ENCODE data around the gene MYBPC3.
A peak's percentile ranks its signal among the peaks of the same experiment; 100 is the strongest.
"Not testable (repeated sequence)": the region's sequence is repeated elsewhere in the genome, so short reads cannot be mapped to it uniquely, and the experiment has no call there.

MYBPC3 gene

DNA sequence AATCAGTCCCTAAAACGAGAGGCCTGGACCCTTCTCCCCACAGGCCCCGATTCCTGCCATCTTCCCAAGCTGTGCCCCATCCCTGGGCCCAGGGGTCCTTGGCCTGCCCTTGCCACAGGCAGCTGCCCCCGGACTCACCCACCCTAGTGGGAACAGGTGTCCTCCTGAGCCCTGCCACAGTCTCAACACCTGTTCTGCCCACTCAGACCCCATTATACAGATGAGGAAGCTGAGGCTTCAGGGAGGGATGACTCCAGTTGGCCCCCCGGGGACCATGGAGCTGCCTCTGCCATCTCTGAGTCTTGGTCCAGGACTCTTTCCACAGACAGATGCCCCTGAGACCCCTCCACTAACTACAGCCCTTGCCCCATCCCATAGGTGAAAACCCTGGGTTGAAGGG is 15.9 kb downstream of the MYBPC3 start:
- no peak for DNase-seq

DNA sequence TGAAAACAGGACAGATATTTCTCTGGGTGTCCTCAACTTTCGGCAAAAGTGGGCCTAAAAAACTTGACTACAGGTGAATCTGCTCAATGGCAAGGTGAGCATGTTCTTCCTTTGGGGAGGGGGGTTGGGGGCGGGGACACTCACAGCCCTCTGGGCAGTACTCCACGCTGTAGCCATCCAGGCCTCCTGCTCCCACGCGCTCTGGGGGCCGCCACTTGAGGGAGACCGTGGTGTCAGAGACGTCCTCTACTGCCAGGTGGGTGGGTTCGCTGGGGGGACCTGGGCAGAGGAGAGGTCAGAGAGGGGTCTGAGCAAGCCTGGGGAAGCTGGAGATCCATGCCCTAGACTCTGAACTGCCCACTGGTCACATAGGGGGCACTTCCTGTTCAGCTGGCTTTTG is 16.8 kb downstream of the MYBPC3 start:
- DNase-seq: no peak

DNA sequence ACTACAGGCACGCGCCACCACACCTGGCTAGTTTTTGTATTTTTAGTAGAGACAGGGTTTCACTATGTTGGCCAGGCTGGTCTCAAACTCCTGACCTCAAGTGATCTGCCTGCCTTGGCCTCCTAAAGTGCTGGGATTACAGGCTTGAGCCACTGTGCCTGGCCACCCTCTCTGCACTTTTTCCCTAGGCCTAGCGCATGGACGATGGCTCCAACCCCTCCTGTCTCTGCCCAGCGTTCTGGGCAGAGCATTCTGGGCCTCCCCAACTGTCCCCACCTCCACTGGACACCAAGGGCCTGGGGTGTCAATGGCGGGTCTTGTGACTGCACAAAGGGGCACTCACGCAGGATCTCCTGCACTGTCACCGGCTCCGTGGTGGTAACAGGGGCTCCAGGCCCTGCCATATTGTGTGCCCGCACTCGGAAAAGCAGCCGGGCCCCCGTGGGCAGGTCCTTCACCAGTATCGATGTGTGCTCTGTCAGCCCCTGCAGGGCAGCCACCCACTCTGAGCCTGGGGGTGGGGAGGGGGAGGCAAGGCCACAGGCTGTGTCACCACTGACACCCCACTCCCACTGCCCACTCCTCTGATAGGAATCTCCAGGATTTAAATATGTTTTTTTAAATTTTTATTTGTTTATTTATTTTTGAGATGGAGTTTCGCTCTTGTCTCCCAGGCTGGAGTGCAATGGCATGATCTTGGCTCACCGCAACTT is 17.6 kb downstream of the MYBPC3 start:
- not testable (repeated sequence) for DNase-seq

DNA sequence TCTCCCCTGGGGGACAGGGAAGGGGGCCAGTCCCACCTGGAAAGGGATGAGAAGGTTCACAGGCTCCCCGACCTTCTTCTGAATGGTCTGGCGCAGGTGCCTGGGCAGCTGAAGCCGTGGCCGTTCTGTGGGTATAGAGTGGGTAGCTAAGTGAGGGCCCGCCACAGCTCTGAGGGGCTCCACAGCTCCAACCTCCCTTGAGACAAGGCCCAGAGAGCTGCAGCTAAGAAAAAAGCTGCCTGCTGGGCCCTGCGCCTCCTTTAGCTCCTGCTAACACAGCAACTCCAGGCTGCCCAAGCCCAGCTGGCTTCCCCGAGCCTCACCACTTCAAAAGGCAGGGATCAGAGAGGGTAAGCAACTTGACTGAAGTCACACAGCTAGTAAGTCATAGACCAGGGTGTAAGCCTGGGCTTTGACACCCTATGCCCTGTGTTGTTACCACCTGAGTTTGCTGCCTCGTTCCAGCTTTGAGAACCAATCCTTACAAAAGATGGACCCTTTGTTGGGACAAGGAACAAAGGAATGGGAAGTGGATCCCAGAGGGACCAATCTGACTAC is 18.5 kb downstream of the MYBPC3 start:
- no peak for DNase-seq

DNA sequence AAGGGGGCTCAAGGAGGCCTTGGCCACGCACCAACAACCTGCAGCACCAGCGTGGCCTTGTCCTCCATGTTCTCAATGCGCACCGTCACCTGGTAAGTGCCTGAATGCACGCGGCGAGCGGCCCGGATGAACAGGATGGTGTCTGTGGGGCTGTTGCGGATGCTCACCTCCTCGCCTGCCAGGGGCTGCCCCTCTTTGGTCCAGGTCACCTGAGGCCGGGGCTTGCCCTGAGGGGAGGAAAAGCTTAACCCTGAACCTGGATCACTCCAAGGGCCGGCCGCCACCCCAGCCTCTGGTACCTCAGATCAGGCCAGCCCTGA is 19.0 kb downstream of the MYBPC3 start:
- DNase-seq: no peak

DNA sequence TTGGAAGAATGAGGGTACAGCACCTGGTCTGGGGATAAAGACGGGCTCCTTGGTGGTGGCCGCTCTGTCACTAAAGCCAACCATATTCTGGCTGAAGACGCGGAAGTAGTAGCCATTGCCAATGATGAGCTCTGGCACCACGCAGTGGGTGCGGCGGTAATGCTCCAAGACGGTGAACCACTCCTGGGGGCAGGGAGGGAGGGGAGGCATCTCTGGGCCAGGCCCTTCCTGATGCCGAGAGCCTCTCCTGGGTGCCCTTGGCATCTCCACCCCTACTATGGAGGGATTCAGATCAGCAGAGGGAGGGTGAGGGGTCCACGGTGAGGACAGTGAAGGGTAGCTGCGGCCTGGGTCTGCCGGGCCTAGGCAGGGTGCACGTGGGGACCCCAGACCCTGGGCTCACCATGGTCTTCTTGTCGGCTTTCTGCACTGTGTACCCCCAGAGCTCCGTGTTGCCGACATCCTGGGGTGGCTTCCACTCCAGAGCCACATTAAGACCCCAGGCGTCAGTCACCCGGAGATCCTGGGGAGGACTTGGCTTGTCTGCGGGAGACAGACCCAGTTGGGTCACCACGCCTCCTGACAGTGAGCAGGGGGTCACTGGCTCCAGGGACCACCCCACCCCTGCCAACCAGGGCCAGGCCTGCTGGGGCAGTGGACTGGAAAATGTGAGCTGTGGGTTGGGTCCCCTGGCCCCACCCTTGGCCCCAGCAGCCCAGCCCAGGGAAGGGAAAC is 19.5 kb downstream of the MYBPC3 start:
- no peak for DNase-seq

DNA sequence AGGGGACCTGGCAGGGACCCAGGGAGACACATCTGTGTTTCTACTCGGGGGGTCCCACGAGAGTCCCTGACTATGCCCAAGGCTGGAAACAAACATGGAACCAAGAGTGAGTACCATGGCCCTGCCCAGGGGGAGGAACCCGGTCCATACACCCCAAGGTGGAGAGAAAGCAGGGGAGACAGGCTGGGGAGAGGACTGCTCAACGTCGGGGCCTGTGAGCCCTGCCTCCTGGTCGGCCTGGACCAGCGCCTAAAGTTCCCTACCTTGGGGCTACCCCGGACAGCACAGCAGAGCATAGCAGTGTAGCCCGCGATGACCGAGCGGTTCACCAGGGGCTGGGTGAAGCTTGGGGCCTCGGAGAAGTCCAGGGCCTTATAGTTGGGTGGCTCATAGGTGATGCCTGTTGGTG is 20.2 kb downstream of the MYBPC3 start:
- no peak for DNase-seq

DNA sequence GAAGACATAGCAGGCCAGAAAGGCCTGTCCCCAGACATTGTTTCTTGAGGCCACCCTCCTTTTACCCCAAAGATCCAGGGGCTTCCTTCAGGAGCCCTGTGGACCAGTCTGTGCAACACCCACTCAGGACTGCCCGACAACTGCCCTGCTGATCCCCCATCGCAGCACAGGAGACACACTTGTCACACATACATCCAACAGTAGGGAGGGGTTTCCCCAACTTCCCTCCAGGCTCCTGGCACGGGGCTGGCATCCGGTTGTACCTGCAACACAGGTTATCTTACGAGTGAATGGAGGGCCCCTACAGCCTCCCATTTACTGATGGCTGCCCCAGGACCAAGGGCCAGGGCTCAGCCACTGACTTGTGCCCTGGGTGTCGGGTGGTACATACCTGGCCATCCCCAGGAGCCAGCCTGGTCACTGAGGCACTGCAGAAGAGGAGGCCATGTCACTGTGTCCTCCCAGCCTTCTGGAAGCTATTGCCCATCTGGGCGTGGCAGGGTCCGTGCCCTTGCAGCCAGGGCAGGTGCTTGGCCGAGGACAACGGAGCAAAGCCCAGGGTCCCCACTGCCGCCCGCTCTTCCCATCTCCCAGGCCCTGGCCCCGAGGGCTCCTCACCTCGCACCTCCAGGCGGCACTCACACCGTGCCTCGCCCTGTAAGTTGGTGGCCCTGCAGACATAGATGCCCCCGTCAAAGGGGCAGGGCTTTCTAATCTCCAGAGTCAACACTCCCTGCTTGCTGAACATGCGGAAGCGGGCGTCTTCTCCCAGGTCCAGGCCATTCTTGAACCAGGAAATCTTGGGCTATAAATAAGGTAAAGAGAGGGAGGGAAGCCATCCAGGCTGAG is 20.8 kb downstream of the MYBPC3 start:
- DNase-seq: no peak

DNA sequence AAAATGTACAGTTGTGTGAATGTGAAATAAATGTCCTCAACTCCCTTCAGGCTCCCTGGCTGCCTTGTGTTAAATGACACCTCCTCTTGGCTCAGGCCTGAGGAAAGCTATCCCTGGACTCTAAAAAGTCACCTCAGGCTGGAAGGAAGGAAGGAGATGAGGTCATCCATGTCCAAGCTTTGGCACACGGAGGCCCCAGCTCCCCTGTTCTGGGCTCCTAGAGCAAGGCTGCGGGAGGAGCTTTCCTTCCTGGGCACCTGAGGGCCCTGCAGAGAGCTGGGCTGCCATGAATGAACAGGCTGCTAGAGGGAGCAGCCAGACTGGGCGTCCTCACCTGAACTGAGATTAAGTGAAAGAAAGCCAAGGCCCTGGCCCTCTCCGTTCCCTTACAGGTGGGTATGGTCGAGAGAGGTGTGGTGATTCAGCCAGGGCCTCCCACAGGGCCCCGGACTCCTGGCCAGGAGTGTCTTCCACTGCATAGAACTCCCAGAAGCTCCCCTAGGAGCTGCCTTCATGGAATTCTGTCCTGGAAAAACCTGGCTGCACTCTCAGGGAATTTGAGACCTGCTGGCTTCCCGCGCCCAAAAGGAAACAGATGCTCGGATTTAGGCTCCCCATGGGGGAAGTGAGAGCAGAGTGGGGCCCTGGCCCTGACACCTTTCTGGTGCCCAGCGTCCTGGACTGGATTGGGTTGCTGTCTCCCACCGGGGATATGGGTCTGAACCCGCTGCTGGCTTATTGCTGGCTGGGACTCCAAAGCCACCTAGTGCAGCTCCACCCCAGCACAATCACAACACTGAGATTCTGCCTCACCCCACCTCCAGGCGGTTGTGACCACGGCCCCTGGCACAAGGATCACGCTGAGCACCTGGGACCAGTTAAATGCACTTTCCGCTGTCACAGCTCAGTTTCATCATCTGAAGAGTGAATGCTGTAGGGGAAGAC is 22.2 kb downstream of the MYBPC3 start:
- no peak for DNase-seq

DNA sequence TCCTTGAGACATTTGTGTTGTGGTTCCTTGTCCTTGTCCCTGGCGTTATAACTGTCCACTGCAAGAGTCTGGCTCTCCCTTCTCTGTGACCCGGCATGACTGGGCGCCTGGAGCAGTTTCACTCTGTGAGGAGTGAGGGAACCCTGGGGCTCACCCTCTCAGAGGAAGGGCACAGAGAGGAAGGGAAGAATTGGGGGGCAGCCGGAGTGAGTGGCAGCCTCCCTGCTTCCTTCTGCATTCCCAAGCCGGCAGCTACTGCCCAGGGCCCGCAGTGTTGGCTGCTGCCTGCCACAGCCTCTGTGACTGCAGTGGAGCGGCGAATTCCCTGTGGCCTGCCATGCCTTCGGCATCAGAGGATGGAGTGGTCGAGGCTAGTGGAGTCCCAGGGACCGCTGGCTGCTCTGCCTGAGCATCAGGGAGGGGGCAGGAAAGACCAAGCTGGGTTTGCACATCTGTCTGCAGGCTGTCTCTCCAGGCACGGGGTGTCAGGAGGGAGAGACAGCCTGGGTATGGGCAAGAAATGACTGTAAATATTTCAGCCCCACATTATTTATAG is 23.0 kb downstream of the MYBPC3 start:
- no peak for DNase-seq

DNA sequence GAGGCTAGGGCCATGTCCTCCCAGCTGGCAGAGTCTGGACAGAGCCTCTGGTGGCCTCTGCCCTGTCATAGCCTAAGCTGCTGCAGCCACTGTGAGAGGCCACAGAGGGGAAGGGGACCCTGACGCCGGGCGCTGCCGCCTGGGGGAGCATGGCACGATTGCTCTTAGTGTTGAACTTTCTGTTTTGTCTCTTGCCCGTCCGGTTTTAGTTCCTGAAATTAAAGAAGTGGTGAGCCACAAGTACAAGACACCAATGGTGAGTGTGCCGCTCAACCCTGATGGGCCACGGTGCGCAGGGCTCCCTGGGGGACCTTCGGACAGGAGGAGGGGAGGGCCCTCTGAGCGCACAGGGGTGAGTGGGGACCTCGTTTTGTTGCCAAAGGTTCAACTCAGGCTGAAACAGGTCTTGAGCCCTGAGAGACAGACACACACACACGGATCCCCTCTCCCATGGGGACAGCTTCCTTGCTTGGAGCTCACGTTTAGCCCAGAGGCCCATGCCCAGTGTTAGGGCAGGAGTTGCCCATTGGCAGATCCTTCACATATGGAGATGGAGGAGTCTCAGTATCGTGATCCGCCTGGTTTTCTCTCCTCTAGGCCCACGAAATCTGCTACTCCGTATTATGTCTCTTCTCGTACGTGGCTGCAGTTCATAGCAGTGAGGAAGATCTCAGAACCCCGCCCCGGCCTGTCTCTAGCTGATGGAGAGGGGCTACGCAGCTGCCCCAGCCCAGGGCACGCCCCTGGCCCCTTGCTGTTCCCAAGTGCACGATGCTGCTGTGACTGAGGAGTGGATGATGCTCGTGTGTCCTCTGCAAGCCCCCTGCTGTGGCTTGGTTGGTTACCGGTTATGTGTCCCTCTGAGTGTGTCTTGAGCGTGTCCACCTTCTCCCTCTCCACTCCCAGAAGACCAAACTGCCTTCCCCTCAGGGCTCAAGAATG is 23.8 kb downstream of the MYBPC3 start:
- DNase-seq: peak in 1 of 2 donors; percentile 19

DNA sequence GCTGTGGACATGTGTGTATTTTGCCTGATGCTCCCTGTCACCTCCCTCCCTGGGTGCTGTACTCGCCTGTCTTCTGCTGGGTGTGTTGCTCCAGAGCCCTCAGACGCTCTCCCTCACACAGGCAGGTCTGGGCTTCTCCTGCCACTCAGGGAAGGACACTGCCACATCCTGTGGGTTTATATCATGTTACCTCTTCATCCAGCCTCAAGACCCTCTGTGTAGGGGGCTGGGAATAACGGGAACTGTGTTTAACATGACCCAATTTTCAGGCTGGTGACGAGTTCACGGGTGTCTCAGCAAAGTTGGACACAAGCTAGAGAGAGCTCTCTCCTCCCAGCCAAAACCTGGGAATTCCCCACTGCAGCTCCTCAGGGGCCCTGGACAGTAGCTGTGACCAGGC is 24.6 kb downstream of the MYBPC3 start:
- no peak for DNase-seq

DNA sequence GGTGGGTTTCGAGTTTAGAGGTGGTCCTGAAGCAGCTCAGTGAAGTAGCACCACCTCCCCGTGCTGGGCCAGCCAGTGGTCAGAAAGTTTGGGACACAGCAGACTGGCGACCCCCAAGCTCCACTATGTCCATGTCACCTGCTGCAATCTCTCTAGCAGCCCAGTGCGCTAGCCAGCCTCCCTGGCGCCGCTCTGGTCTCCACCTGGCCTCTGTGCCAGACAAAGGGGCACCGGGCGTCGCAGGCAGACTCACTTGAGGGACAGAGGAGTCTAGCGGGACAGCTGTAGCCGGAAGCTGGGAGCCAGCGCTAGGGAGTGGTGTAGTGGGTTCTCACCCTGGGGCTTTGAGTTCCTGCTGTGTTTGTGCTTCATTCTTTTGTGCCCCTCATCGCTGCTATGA is 25.5 kb downstream of the MYBPC3 start:
- DNase-seq: no peak

DNA sequence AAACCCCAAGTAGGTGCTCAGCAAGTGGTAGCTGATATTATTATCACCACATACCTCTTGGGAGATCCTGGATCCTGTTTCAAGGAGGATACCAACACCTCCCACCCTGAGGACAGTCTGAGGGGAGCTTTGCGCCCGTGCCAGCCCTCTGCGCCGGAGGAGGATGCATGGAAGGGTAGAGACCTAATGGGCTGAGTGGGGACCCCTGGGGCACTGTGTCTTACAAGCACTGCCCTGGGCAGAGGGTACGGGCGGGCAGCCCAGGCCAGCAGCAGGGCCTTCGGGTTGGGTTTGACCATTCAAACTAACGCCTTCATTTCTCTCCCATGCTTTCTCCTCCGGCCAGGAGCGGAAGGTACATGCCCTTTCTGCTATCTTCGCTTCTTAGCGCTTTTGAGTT is 26.3 kb downstream of the MYBPC3 start:
- no peak for DNase-seq

DNA sequence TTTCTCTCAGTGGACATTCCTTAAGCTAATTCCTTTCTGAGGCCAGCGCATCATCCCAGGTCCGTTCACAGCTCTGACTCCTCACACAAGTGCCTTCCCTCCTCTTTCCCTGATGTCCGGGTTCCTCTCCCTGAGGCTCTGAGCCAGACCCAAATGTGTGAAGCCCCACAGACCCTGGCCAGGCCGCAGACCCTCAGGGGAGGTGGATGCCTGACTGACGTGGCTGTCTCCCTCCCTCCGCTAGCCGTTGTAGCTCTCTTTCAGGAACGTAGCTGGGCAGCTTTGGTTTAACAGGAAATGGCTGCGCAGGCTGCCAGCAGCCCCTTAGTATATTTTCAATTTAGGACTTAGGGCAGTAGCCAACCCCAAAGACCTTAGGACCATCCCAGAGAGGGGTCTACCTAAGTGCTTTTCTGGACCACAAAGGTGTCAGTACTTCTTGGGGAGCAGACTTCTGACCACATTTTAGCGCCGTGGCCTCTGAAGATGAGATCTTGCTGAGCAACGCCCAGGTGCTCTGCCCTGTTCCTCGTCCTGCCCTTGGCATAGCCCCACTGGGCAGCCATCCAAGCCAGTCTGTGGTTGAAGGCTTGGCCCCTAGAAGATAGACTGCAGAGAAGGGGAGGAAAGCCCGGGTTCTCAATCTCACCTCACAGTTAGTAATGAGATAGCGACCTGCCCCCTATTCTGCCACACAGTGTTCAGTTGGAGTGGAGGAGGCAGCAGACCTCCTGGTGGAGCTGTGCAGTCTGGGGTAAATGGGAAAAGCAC is 27.0 kb downstream of the MYBPC3 start:
- DNase-seq: no peak

DNA sequence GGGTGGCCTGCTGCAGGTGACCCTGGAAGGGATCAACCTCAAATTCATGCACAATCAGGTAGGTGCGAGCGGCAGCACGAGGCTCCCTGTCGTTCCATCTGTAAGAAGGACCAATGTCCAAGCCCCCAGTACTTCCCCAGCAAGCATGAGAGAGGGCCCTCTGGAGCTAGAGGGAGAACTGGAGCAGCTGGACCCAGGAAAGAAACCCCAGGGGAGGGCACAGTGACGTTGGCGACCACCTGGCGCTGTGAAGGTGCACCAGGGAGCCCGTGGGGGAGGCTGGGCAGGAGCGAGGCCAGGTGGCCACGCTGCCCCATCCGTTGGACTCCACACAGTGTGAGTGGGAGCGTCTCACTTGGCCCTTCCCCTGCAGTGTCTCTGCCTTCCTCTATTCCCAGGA is 28.0 kb downstream of the MYBPC3 start:
- DNase-seq: no peak

DNA sequence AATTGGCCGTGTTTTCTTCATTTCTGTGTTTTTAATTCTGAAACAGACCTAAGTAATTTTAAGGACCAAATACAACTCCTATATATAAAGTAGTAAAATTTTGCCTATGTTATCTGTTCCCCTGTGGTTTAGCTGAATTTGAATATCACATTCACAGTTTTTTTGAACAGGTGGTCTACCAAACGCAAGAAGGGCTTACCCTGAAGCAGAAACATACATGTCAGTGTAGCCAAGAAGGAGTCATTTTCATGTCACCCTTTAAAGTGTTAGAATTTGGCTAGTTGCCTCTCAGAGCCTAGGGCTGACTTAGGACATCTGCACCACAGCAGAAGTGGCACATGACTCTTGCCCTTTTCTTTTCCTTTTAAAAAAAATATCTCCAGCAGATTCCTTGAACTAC is 34.3 kb downstream of the MYBPC3 start:
- DNase-seq: no peak

DNA sequence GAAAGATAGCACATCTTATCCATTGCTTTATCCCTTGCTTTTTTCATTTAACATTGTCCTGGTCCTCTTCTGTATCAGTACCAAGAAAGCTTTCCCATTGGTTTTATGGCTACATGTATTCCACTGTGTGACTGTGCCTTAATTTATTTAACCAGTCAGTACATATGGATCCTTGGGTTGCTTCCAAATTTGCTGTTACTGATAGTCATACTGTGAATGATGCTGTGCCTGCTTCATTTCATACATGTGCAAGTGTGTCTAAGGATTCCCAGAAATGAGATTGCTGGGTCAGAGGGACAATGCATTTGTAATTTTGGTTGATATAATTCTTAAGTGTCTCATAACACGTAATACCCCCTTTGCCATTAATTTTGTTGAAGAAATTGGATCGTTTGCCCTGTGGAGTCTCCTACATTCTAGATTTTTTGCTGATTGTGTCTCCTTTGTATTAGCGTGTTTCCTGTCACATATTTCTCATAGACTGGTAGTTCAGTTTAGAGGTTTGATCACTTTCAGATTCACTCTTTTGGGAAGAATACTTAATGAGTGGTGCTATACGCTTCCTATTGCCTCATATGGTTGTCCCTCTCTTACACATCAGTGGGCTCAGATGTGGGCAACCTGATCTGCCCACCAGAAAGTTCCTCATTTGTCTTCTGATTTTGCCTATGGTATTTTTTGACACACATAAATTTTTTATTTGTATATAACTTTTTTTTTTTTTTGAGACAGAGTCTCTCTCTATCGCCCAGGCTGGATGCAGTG is 35.3 kb downstream of the MYBPC3 start:
- no peak for DNase-seq

DNA sequence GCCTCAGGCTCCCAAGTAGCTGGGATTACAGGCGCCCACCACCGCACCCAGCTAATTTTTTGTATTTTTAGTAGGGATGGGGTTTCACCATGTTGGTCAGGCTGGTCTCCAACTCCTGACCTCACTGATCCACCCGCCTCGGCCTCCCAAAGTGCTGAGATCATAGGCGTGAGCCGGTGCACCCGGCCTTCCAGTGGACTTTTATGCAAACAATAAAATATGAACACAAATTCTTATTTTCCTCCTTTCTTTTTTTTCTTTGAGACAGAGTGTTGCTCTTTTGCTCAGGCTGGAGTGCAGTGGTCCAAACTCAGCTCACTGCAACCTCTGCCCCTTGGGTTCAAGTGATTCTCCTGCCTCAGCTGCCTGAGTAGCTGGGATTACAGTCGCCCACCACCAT is 36.0 kb downstream of the MYBPC3 start:
- not testable (repeated sequence) for DNase-seq
